HG03378 (cell line): ENCODE data around the gene GLRX.
"Not testable (repeated sequence)": the region's sequence is repeated elsewhere in the genome, so short reads cannot be mapped to it uniquely, and the experiment has no call there.

Experiments
- ATAC-seq: cut with Tn5 transposase; IDR thresholded peaks from one replicate; pipeline ENCODE4 v1.9.1; 2021; ENCODE audit warnings: mild to moderate bottlenecking, moderate library complexity; ENCODE audit not compliant: unreplicated experiment

Gene GLRX

DNA sequence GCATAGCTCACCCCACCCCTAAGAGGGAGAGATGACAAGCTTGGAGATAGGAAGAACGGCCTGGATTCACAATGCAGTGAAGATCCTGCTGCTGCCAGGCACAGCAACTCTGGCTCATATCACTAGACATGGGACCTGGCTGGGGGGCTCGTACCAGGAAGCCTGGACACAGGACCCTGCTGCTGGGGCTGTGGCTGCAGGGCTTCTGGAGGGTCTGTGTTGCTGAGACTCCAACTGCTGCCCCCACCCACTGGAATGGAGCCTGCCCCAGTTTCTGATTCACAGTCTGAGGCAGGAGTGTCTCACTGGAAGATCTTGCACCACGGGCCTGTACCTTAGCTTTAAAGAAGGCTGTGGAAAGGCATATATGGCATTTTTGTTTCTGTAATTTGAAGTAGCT lies 31.0 kb upstream of the GLRX start:
- ATAC-seq = no peak

DNA sequence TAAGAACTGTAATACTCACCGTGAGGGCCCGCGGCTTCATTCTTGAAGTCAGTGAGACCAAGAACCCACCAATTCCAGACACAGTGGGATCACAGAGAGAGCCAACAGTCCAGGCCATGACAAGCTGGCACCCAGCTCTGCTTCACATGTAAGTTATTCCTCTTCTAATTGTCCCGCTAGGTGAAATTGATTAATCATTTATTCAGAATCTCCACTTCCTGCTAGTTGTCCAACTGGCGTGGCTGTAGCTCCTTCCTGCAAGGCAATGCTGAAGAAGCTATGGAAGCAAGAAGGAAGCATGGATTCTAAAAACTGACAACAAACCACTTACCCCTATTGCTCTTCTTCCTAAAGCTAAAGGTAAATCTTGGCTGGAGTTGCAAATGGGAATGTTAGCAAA lies 30.0 kb upstream of the GLRX start:
- ATAC-seq = no peak

DNA sequence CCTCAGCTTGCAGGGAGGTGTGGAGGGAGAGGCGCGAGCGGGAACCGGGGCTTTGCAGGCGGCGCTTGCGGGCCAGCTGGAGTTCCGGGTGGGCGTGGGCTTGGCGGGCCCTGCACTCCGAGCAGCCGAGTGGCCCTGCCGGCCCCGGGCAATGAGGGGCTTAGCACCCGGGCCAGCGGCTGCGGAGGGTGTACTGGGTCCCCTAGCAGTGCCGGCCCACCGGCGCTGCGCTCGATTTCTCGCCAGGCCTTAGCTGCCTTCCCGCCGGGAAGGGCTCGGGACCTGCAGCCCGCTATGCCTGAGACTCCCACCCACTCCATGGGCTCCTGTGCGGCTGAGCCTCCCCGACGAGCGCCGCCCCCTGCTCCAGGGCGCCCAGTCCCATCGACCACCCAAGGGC lies 28.6 kb upstream of the GLRX start:
- not testable (repeated sequence) for ATAC-seq

DNA sequence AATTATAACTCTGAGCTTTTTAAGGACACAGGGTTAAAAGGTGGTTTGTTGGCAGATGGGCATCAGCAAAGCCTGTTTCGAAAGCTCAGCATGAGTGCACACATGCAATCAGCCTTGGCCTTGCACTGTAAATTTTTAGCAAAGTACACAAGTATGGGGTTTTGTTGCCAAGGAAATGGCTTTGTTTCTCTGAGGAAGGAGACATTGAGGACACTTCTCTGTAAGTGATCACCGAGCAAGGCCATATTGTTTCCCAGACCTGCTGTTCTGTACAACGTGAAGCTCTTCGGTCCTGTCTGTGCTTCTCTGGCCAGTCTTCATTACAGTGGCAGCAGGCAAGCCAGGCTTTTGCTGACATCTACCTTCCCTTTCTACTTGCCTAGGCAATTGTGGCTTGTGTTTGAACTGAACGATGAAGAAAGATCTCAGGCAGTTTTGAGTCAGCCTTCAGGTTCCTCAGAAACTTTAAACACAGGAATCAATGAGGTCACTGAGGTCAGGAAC lies 27.9 kb upstream of the GLRX start:
- ATAC-seq = no peak

DNA sequence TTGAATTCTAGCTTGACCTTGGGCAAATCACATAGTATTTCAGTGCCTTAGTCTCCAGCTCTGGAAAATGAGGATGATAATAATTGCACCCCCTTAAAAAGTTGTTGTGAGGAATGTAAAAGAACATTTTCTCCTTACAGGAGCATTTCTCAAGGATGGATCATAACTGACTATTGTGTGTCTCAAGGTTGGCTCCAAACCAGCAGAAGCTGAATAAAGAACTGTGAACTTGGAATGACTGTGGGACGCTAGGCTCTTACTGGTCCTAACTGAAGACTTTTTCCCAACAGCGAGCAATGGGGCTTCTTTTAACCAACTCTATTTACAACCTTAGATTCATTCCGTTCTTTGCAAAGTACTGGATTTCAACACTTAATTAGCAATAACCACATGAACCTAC lies 26.2 kb upstream of the GLRX start:
- no peak for ATAC-seq

DNA sequence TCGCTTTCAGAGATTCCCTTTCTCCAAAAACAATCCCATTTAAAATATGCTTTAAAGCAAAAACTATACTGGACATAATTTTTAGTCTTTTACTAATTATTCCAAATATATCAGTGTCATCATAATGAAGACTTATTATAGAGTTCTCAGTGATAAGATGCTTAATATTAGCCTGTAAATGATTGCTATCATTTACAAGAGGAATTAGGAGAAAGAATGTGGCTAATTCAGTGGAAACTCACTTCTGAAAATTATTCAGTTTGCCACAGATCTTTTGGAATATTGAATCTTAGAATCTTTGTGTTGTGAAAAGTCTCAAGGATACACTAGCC lies 24.7 kb upstream of the GLRX start:
- no peak for ATAC-seq

DNA sequence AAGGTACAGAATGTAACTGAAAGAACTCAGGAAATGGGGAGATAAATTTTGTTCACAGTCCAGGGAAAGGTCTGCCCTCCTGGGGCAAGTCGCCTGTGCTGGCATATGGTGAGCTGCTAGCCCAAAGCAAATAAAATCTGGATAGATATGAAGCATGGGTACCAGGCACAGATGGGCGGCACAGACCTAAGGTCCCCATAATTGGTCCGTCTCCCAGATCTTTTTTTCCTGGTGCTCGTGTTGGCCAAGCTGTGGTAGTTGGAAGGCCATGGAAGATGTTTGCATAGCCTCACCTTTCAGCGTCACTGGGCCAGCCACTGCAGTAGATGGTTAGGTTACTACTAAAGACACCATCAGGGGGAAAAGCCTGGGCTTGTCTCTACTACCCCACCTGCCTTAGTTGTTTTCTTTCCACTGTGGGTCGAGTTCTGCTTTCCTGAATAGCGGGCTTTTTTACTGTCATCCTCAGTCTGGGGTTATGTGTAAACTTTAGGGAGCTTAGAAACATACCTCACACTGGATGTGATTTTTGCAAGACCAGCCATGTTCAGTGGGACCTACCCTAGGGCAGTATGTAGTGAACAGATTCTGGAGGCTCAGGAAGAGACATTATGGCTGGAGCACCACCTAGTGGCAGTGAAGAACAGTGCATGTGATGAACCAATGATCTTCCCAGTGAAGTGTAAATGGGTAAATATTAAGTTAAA lies 24.2 kb upstream of the GLRX start:
- ATAC-seq = peak; percentile 63

DNA sequence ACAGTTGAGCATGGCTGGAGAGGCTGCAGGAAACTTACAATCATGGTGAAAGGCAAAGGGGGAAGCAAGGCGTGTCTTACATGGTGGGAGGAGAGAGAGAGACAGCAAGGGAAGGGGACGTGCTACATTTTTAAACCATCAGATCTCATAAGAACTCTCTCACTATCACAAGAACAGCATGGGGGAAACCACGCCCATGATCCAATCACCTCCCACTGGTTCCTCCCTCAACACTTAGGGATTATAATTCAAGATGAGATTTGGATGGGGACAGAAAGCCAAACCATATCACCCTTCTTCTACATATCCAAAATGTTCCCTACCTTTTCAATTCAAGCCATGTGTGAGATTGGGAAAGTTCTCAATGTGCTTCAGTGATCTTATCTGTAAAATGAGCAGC lies 22.9 kb upstream of the GLRX start:
- no peak for ATAC-seq

DNA sequence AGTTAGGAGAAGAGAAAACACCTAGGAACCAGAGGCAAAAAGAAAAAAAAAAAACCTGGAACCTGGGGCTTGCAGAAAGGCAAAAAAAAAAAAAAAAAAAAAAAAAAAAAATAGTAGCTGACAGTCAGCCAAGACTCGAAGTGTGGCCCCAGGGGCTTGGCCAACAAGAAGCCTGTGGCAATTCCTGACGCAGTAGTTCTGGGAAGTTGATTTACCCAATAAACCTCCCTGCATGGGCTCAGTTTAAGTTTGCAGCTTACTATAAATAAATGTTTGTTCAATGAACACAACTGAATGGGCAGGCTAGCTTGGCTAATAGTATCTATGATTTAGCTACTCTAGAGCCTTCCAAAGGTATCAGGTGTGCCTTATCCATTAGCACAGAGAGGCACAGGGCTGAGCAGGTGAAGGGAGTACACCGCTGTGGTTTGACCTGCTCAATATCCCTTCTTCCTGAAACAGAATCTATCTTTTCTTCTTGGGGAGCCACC lies 21.3 kb upstream of the GLRX start:
- ATAC-seq = no peak

DNA sequence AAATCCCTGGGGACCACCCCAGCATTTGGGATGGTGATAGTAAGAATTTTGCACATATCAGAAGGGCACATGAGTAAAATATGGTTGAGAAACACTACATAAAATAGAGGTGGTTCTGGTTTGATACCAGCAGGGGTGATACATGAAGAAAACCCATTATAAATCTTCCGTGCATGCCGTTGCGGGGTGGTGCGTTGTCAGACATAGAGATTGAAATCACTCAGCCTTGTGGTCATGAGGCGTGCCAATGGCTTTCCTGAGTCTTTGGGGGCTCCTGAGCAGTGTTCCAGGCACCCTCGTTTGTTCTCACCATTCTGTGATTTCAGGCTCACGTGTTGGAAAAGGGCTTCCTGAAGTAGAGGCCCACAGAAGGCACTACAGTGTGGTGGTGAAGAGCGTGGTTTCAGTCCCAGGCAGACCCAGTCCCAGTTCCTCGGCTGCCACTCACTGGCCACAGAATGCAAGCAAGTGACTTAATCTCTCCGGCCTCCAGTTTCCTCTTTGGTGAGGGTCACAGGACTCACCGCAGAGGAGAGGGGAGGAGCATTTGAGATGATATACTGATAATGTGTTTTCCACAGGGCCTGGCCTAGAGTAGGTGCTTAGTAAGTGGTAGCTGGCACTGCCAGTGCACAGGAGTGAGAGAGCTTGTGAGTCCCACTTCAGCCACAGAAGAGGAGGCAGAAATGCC lies 20.5 kb upstream of the GLRX start:
- peak; percentile 88 for ATAC-seq

DNA sequence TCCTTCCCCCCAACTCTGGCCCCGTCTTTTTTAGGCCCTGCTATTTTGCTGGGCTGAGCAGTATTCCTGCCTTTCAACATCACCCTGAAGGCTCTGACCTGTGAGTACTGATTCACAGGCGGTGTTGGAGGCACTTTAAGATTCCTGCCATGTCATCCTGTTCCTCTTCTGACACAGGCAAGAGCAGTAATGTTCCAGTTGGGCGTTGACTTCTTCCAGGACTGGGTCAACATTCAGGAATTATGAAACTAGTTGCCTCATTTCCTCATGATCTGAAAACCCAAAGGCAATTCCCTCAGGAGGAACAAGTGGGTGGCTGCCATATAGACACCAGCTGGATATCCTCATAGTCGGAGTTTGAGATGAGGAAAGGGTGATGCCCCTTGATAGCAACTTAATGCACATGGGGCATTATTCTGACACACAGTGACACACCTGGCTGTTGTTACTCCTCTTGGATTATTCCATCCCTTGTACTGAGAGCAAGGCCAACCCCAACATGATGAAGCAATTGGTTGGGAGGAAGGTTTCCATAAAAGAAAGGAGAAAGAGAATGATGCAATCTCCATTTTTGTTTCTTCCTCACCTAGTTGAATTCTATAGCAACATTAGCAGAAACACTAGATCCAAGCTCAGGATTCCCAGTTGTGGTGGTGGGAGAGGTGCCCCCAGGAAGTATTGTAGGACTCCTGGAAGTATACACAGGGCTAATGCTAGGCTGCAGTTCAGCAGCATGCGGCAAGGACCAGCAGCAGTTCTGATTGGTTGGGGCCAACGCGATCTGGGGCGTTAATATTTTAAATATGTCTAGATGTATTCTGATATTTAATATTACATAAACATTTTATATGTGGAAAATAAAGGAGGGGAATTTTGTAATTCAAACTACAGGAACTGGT lies 19.6 kb upstream of the GLRX start:
- no peak for ATAC-seq

DNA sequence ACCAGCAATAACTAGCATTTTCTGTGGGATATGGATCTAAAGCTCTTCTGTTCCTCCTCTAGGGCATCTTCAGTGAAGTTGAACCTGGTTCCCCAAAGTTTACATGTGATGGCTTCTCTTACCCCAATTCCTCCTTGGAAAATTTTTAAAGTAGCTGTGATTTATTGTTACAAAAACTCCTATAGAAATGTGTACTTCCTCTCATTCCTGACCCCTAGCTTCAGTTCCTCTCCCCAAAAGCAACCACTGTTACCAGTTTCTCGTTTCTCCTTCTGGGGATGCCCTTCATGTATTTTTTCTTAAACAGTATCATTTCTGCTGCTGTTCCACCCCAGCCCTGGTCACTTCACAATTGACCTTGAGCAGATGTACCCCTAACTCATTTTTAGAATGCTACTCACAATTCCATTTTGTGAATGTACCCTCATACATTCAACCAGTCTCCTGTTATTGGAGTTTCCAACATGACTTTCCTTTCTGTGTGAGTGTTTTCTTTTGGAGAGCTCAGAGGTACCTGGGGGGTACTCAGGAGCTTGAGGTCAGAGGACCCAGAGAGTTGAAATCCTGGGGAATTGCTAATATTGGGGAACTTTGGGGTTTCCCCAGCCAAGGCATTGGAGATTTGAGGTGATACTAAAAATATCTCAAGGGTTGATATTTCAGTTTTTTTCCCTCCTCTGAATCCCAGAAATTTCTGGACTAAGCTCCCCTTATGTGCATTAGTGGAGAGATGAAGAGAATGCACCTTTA lies 18.6 kb upstream of the GLRX start:
- no peak for ATAC-seq

DNA sequence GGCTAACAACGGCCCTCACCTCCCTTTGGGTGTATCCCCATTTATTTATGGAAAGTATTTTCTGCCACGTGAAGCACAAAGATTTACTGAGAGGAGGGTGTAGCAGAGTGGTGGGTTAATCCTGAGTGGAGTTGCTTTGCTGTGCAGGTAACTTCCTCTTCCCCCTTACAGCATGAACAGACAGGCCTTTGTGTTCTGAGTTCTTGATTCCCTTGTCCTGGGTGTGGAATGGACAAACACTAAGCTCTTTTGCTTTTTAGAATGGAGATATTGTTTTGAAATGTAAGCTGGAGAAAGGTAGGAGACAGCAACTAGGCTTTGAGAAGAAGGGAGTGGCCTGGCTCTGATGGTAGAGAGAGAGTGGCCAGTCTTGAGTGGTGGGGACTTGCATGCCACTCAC lies 17.1 kb upstream of the GLRX start:
- ATAC-seq = no peak

DNA sequence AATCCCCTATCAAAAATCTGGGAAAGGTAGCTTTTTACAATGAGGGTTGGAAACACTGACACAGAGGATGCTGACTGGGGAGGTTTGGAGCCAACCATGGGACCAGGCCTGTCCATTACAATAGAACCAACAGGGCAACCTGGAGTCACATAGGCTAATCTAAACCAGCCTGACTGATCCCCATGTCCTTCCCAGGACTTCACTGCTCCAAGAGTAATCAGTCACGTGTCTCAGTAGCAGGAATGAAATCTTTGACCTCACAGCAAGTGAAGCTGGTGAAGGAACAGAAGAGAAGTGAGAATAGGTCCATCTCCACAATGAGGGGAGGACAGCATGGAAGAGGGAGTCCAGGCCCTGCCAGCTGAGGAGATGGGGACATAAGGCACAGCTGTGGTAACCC lies 16.0 kb upstream of the GLRX start:
- ATAC-seq = no peak

DNA sequence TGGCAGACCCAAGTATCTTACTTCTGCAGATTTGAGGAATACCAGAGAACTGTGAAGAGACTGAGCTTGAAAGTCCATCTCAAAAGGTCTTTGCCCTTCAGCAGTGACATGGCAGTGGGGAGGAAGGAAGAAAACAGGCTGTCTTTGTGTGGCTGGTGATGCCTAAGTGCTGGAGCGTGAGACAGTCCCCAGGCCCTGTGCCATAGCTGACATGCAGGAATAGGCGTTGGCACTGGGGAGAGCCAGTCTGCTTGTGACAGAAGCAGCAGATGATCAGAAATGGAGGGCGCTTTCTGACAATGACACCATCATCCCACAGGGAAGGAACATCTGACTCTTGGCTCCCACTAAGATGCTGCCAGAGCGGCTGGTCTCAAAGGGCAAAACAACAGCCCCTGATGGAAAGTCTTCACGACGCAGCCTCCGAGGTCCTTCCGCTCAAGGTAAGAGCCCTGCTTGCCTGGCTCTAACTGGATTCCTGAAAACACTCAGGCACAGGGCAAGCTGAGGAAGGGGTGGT lies 15.5 kb upstream of the GLRX start:
- no peak for ATAC-seq

DNA sequence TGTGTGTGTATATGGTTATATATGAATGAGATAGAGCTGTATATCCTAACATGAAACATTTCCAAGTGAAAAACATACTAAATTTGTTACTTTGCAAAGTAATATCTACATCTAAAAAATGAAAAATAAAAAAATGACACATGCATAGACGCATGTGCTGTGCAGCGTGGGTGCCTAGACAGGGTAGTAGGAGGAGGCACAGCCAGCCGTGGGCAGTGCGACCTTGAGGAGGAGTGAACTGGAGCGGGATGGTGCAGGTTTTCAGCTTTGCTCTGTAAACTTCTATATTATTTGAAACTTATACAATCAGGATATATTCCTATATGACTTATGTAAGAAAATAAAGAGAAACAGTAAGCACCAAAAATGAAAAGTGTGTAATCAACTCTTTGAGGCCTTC lies 15.0 kb upstream of the GLRX start:
- ATAC-seq = no peak

DNA sequence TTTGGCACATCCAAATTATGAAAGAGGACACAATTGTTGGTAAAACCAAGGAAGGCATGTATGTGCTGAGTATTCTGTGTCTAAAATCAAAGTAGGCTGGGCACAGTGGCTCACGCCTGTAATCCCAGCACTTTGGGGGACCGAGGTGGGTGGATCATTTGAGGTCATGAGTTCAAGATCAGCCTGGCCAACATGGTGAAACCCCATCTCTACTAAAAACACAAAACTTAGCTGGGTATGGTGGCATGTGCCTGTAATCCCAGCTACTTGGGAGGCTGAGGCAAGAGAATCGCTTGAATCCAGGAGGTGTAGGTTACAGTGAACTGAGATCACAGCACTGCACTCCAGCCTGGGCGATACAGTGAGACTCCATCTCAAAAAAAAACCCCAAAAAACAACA lies 14.4 kb upstream of the GLRX start:
- ATAC-seq = not testable (repeated sequence)

DNA sequence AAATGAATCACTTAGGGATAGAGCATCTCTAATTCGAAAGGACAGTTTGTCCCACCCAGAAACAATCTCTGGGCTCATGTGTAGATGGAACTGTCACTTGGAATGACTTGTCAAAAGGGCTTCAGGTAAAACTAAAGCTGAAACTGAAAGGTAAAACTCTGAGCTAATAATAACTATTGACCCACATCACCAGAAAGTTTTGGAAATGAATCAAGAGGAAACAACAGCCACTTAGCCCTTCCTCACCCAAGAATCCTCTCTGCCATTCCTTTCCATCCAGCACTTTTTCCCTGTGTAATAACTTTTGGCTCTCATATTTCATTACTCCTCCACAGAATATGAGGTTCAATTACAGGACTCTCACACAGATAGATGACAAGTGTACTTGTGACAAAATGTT lies 14.0 kb upstream of the GLRX start:
- peak; percentile 24 for ATAC-seq

DNA sequence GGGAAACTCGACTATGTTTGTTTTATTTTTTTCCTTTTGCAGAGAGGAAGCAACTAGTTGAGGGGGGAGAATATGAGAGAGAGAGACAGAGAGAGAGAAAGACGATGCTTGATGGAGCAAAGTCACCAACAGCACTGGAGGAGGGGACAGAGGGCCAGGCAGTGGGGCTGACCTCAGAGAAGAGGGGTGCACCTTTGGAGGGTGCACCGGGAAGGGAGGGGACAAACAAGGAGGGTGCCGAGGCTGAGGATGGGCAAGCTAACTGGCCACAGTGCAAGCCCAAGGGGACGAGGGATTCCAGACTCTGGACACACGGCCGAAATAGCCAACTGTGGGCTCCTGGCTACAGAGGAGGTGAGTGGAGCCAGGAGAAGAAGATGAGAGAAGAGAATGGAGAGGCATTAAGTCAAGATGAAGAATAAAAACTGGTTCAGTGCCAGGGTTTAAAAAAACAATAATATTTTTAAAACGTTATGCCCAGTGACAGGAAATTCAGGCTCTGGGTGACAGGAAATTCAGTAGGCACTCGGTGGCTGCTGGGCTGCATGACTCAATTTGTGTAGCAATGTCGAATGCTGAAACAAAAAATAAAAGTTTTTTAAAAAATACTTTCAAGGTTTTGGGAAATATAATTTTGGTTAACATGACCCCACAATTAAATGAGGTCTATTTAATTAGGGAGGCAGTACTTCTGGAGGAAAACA lies 13.3 kb upstream of the GLRX start:
- no peak for ATAC-seq

DNA sequence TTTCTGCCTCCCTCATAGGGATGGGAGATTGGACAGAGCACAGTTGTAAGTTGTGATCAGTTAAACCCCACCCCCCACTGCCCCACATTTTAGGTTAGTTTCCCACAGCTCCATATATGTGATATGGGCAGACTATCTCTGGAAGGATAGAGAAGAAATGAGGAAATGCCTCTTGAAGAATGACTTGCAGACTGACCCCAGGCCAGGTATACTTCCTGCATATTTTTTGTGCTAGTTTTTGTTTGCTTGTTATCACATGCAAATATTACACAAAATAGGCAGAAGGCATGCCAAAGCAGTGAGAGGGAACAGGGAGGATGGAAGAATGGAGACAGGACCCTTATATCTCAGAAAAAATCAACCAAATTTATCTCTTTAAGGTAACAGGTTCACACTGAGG lies 10.1 kb upstream of the GLRX start:
- ATAC-seq = no peak
